Lung (tissue), 12 donors: ENCODE measurements around the gene NFIA. TPM values are rescaled to one million over a fixed set of nuclear protein-coding genes. Genes with fewer than 3 reads are reported as not detected.
A peak's percentile ranks its signal among the peaks of the same experiment; 100 is the strongest.

ENCODE experiments used
- ATAC-seq: fragments of 200-7000 bp; cut with Tn5 transposase; one replicate; pipeline ENCODE4 v1.9.1; 2020; ENCODE audit warnings: moderate number of reproducible peaks; ENCODE audit not compliant: insufficient read depth, low FRiP score
- DNase-seq, 3 donors: peaks; one replicate each; pipeline ENCODE4 v3.0.0-alpha.2; 2013 to 2017
- H3K27ac ChIP-seq, 2 donors: one replicate each; pipeline ENCODE4 v1.5.1; 2013; ENCODE audit warnings: mild to moderate bottlenecking in 2 of 2, moderate library complexity in 2 of 2, control low read depth in 1 of 2, inconsistent platforms in 1 of 2, low read depth in 1 of 2, low read length in 1 of 2
- H3K27me3 ChIP-seq, 3 donors: one replicate each; pipeline ENCODE4 v1.5.1; 2013; ENCODE audit warnings: low read length in 2 of 3; ENCODE audit not compliant: control insufficient read depth in 3 of 3, insufficient read depth in 3 of 3
- H3K36me3 ChIP-seq, 4 donors: one replicate each; pipeline ENCODE4 v1.5.1; 2013; ENCODE audit warnings: low read length in 4 of 4, mild to moderate bottlenecking in 1 of 4, moderate library complexity in 1 of 4; ENCODE audit not compliant: control insufficient read depth in 4 of 4, insufficient read depth in 4 of 4
- H3K4me1 ChIP-seq, 5 donors: one replicate each; pipeline ENCODE4 v1.5.1; 2013; ENCODE audit warnings: low read length in 5 of 5, mild to moderate bottlenecking in 2 of 5, moderate library complexity in 1 of 5; ENCODE audit not compliant: control insufficient read depth in 5 of 5, insufficient read depth in 5 of 5
- H3K4me3 ChIP-seq: one replicate; pipeline ENCODE4 v1.5.1; 2013; ENCODE audit warnings: mild to moderate bottlenecking, control low read depth, moderate library complexity
- H3K9ac ChIP-seq, 2 donors: one replicate each; pipeline ENCODE4 v1.5.1; 2013; ENCODE audit warnings: low read length in 2 of 2, control low read depth in 1 of 2; ENCODE audit not compliant: insufficient read depth in 1 of 2
- H3K9me3 ChIP-seq, 4 donors: one replicate each; pipeline ENCODE4 v1.5.1; 2013; ENCODE audit warnings: low read length in 3 of 4, mild to moderate bottlenecking in 1 of 4, moderate library complexity in 1 of 4; ENCODE audit not compliant: control insufficient read depth in 4 of 4, insufficient read depth in 3 of 4
- CTCF ChIP-seq: IDR thresholded peaks from 2 replicates; pipeline ENCODE4 v1.5.1; 2012; ENCODE audit warnings: mild to moderate bottlenecking; ENCODE audit errors: control extremely low read depth, extremely low read depth
- WGBS, 2 donors: extraction: QIAGEN DNeasy Blood & Tissue Kit; methylation state at CpG; one replicate each; pipeline ENCODE4 v1.1.7; 2013; 5-methylcytosine and 5-hydroxymethylcytosine counted together
- polyA plus RNA-seq, 2 donors: library from polyadenylated mRNA; stranded (reverse); fragments of 200-250 nt; gene quantifications; one replicate each; pipeline ENCODE4 v1.2.1, GENCODE V29; 2013
- total RNA-seq, 2 donors: library from RNA; depleted of rRNA in 1 of 2; stranded (reverse); fragments of >200 nt in 1 of 2; gene quantifications; one replicate each; pipeline ENCODE4 v1.2.1, GENCODE V29; 2014 to 2021
- donor health status: control.
- donor health status: control.
- donor health status: Bipolar disorder and iron deficiency.
- donor health status: healthy.
- donor health status: DM: yes; HTN: yes; CAD: no.

The NFIA gene
- total and polyA plus RNA-seq, 4 donors, result 3.0 to 63.4 (median 34.2) TPM

GRCh38 chr1:61480273-61480935 is 398.0 kb downstream of the NFIA start:
- H3K9me3 ChIP-seq, result peaks cover 0 to 2% (median 0%) of the 10 kb centered on the region in 4 donors
- no peak overlapping the region for H3K9ac ChIP-seq
- TF ChIP-seq CTCF, result no peak
- H3K27ac ChIP-seq, result no peak overlapping the region
- H3K4me3 ChIP-seq, result no peak overlapping the region
- H3K27me3 ChIP-seq, result no peaks in the 10 kb centered on the region
- ATAC-seq, result no peak
- H3K4me1 ChIP-seq, result no peaks in the 10 kb centered on the region
- 82 to 93% methylated on average over 4 of the region's 4 CpGs for WGBS, 2 donors
- peak in 1 of 3 donors; percentile 20 for DNase-seq
- no peaks in the 10 kb centered on the region for H3K36me3 ChIP-seq

GRCh38 chr1:61481315-61481715 is 399.0 kb downstream of the NFIA start:
- DNase-seq (no peak), ATAC-seq (no peak)
- no peak for TF ChIP-seq CTCF
- Histone ChIP-seq H3K36me3 (no peaks in the 10 kb centered on the region), H3K9me3 (peaks cover 0 to 2% (median 0%) of the 10 kb centered on the region in 4 donors), H3K9ac (no peak overlapping the region), H3K27me3 (no peaks in the 10 kb centered on the region), H3K4me1 (no peaks in the 10 kb centered on the region), H3K4me3 (no peak overlapping the region), H3K27ac (no peak overlapping the region)
- 38 to 41% methylated on average over 3 of the region's 3 CpGs for WGBS, 2 donors

- H3K9me3 ChIP-seq, result peaks cover 0 to 2% (median 0%) of the 10 kb centered on the region in 4 donors
- TF ChIP-seq CTCF, result no peak
- no peaks in the 10 kb centered on the region for H3K4me1 ChIP-seq
- no peak overlapping the region for H3K9ac ChIP-seq
- ATAC-seq, result no peak
- H3K4me3 ChIP-seq, result no peak overlapping the region
- H3K36me3 ChIP-seq, result no peaks in the 10 kb centered on the region
- H3K27me3 ChIP-seq, result no peaks in the 10 kb centered on the region
- H3K27ac ChIP-seq, result no peak overlapping the region
- DNase-seq, result no peak
- 63 to 79% methylated on average over 7 of the region's 7 CpGs for WGBS, 2 donors
These were observed 399.9 kb downstream of the NFIA start for GRCh38 chr1:61482170-61482734.
